ENCODE data around the gene PHACTR1.

The PHACTR1 gene

DNA sequence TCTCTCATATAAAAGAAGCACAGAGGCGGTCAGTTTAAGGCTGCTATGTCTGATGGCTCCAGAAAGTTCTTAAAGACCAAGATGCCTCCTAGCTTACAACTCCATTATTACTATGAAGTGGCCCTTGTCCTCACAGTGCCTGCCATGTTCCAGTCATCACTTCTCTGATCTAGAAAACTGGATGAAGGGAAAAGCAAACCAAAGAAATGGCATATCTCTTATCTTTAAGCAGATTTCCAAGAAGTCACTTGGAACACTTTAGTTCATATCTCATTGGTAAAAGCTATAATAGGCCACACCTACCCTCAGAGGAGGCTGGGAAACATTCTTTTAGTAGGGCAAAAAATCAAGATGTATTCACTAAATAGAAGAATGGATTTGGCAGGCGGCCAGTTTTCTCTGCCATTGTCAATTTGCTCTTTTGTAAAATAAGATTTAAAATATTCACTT, 322.2 kb downstream of the PHACTR1 start:
- no peak for DNase-seq

DNA sequence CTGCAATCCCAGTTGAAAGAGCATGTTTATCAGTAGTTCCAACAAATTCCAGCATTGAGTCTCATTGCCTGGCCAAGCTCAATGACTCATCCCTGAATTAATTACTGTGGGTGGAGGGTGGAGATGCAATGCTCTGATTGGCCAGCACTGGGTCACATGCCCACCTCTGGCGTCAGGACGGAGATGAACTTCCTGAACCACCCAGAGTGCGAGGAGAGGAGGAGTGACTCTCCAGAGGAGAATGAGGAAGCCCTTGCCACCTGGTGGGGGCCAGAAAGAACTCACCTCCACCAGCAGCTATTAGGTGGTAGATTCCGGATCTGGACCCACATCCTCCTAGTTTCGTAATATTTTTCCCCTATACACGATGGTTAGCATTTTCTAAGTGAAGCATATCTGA, 327.8 kb downstream of the PHACTR1 start:
- no peak for DNase-seq

DNA sequence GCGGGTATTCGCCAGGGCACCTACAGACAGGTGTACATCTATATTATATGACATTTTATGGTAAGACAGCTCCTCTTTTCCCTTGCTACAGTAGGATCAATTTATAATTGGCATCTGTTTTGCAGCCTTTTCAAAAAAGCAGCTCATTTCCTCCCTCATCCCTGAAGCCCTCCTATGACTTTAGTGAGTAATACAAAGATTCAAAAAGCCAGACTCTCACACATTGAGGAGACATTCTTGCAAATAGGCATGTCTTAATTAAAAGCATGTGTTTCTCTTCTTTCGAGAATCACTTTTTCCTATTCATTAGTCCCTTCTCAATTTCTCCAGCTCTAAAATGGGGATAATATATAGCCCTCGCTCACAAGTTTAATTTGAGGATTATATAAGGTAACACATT, 328.3 kb downstream of the PHACTR1 start:
- DNase-seq, result no peak

DNA sequence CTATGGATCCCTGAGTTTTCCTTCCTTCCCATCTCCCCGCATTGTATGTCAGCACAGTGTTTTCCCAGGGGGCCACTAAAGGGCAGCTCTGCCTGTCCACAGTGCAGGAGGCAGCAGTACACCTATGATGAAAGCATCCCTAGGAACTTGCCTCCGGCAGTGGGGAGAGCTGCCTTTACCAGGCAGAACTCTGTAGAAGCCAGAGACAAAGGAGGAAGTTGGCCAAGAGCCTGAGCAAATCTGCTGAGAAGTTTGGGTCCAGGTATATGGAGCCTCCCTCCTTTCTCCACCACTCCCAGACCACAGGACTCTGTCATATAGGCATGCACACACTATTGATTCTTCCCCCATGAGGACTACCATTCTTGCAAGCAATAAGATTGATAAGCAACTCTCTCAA, 329.1 kb downstream of the PHACTR1 start:
- no peak for DNase-seq

- DNase-seq, result no peak
Observed at GRCh38 chr6:13046084-13046483, 329.5 kb downstream of the PHACTR1 start.

DNA sequence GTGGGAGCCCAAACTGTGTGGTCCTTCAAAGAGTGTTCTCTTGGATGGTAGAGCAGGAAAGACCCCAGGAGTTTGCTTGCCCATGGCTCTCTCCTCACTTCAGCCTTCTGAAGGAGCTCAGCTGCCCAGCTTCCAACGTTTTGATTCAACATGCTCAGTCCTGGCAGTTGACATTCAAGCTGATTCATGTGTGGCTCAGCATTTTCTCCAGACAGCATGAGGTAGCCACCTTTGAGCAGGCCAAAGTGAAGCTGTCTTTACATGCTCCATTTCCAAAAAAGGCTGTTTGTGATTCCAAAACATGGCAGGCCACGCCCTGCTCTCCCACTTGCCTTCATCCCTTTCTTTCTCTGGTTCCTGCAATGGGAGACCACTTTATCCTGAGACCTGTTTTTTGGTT, 331.5 kb downstream of the PHACTR1 start:
- no peak for DNase-seq

DNA sequence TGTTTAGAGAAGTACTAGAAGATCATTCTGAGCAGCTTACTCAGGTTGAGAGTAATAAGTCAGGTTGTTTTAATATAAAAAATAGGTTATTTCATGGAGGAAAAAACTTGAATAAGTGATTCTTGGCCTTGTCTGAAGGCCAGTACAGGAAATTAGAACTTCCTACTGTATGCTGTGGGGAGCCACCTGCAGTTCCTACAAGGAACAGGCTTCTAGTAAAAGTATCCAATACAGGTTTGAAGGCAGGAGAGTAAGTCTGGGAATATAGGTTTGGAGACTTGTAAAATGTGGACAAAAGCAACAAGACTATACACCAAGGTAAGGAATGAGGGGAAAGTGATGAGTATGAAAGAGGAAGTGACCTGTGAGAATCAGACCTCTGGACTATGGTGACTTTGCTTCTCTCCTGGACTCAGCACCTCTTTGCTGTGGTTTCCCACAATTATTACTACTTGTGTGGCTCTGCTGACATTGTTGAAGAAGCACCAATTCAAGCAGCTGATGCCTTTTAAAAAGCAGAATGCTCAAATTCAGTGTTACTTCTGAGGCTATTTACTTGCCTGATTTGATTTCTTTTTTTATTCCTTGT, 333.2 kb downstream of the PHACTR1 start:
- no peak for DNase-seq

DNA sequence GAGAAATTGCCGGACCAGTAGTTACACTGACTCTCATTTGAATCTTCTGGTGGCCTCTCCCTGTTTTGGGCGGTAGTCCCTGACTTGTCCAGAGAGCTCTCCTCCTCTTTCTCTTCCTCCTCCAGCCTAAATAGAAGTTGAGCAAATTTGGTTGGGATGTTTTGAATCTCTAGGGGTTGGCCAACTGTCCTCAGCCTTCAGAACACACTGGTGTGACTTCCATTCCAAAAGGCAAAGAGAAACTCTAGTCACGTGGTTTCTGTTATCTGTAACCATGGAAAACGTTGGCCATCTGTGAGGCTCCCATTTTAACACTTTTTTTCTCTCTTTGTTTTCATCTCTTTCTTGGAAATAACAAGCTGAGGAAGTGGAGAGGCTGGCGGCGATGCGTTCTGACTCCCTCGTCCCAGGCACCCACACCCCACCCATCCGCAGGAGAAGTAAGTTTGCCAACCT, 336.5 kb downstream of the PHACTR1 start:
- DNase-seq, result no peak

GRCh38 chr6:13058051-13058450, 341.5 kb downstream of the PHACTR1 start:
- no peak for DNase-seq

DNA sequence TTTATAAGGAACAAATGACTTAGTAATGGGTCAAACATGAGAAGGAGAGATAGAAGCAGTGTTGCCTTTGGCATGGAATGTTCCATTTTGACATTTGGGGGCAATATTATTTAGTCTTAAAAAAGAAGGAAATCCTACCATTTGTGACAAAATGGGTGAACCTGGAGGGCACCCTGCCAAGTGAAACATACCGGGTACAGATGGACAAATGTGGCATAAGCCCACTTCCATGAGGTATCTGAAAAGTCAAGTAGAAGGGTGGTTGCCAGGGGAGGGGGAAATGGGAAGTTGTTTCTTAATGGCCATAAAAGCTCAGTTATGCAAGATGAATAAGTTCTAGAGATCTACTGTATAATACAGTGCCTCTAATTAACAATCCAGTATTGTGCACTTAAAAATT, 342.5 kb downstream of the PHACTR1 start:
- DNase-seq, result no peak

GRCh38 chr6:13063300-13063918, 346.8 kb downstream of the PHACTR1 start:
- DNase-seq, result no peak

DNA sequence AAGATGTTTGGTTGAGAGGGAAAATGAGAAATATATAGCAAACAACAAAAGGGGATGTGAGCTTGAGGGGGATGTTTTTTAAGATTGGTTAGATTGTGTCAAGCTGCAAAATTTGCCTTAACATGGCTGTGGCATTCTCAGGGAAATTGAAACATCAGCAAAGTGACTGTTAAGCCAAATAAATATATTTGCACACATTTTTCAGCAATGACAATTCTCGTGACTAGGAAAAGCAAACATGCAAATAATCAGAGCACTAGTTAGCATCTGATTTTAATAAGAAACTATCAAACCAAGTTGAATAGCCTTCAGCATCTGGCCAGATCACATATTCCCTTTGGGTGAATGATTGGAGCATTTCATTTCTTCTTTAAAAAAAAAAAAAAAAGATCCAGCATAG, 349.0 kb downstream of the PHACTR1 start:
- DNase-seq, result no peak

DNA sequence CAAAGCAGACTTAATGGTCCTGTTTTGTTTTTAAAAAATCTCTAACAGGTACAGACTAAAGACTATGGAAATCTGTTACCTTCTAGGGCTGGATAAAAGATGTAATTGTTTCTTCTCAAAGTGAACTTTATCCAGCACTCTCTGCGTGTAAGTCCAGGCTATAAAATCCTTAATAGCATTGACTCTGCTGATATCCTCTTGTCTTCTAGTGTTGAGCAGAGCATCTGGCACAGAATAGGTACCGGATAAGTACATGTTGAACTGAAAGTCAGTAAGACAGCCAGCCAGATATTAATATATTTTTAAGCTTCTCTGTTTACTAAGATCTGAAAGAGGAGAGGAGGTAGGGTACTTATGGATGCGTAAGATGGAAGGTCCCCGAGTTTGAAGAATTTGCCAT, 349.5 kb downstream of the PHACTR1 start:
- DNase-seq, result no peak

DNA sequence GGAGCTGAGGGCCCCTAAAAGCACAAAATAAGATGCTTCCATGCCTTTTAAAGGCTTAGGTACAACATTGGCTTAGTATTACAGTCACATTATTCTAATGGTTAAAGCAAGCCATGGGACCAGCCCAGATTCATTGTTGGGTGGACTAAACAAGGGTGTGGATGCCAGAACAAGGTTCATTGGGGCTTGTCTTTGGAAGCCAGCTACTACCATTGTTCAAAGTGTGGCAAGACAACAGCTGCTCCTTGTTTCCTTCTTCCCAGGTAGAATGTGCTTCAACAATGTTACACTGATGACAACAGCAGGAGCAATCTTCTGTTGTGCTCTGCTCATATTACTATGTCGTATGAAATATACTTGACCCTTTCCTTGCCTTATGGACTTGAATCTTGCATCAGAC, 350.3 kb downstream of the PHACTR1 start:
- DNase-seq, result no peak

DNA sequence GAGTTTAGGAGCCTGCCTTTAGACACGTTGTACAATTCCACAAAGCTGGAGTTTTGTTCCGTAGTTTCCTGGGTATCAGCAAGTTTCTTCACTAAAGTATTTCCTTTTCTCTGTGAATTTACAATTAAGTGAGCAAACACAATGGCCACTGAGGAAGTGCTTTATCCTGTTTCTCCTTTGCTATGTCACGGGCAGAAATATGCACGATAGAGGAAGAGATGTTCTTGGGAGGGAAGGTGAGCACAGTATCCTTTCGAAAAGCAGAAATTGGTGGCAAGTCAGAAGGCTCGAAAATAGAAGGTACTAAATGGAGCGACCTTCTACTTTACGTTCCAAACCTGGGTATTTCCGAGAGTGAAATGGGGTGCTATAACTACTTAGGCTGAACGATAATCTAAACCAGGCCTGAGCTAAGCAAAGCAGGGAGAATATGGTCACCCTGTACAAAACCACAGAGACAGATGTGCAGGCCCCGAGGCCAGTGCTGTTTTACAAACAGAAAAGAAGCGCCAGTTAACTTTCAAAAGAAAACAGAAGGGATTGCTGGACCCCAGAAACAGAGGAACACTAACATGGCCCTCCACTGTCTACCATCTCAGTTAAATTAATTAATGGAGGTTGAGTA, 352.1 kb downstream of the PHACTR1 start:
- DNase-seq, result no peak

- DNase-seq, result no peak
Observed at GRCh38 chr6:13071550-13072345, 355.2 kb downstream of the PHACTR1 start.

- no peak for DNase-seq
Observed at GRCh38 chr6:13072686-13073347, 356.2 kb downstream of the PHACTR1 start.

- no peak for DNase-seq
Observed at GRCh38 chr6:13074415-13075140, 358.0 kb downstream of the PHACTR1 start.

DNA sequence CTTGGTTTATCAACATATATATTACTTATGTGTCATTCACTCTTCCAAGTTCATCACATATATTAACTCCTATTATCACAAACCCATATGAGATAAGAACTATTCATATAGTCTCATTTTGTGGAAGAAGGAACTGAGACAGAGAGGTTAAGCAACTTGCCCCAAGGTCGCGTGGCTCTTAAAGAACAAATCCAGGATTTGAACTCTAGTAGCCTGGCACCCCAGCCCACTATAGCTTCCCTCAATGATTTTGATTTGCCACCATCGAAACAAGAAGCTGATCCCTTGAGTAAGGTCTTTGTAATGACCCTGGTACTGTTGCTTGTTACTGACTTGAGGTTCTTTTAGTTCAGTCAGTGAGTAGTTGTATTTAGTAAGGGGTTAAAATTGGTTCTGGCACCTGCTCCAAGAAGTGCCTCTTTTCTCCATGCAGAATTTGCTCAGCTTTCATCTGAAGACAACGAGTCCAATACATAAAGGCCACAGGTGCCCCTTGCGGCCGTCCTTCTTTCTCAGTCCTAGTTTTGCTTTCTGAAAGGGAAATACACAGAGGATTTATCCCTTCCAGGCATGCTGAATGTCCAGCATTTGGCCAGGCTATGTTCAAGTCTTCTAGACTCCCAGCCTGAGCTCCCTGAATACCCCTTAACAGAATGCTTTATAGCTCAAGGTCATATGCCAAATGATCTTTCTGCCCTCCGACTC, 358.7 kb downstream of the PHACTR1 start:
- DNase-seq, result no peak

DNA sequence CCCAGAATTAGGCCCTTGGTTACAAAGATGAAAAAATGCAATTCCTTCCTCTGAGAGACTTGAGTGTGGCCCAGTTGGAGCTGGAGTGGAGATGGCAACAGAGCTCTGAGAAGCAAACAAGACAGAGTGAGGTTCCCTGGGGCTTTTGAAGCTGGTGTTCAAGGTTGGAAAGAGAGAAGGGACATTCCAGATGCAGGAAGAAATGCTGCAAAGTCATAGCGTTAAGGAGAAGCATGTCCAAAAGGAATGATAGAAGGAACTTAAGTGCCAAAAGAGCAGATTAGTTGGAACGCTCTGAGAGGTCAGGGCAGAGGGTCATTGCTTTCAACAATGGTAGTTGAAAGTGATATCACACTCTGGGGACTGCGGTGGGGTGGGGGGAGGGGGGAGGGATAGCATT, 360.0 kb downstream of the PHACTR1 start:
- no peak for DNase-seq

GRCh38 chr6:13077117-13077516, 360.6 kb downstream of the PHACTR1 start:
- DNase-seq, result no peak

Data from NCI-H1436 (cell line).